HG02763 (cell line): ENCODE data around the gene OVOL1.

Experiments
- ATAC-seq: cut with Tn5 transposase; IDR thresholded peaks from one replicate; pipeline ENCODE4 v1.9.1; 2021; ENCODE audit warnings: mild to moderate bottlenecking, moderate library complexity; ENCODE audit not compliant: unreplicated experiment

The OVOL1 gene

GRCh38 chr11:65790902-65791650 is 4.2 kb downstream of the OVOL1 start:
- no peak for ATAC-seq

GRCh38 chr11:65791719-65792213 is 4.9 kb downstream of the OVOL1 start:
- no peak for ATAC-seq

GRCh38 chr11:65792456-65792855 is 5.6 kb downstream of the OVOL1 start:
- ATAC-seq, result no peak

GRCh38 chr11:65793144-65793581 is 6.3 kb downstream of the OVOL1 start:
- ATAC-seq, result no peak

GRCh38 chr11:65793625-65794400 is 7.0 kb downstream of the OVOL1 start:
- ATAC-seq, result no peak

GRCh38 chr11:65794570-65795510 is 8.0 kb downstream of the OVOL1 start:
- no peak for ATAC-seq

- no peak for ATAC-seq
Measured at GRCh38 chr11:65796726-65797601, 10.1 kb downstream of the OVOL1 start.

GRCh38 chr11:65797711-65798110 is 10.8 kb downstream of the OVOL1 start:
- no peak for ATAC-seq

- ATAC-seq, result no peak
Measured at GRCh38 chr11:65798882-65799281, 12.0 kb downstream of the OVOL1 start.

- no peak for ATAC-seq
Measured at GRCh38 chr11:65801153-65801987, 14.5 kb downstream of the OVOL1 start.

- ATAC-seq, result peak; percentile 66
Measured at GRCh38 chr11:65802841-65803240, 16.0 kb downstream of the OVOL1 start.

- no peak for ATAC-seq
Measured at GRCh38 chr11:65803797-65804492, 17.1 kb downstream of the OVOL1 start.

- ATAC-seq, result no peak
Measured at GRCh38 chr11:65806979-65807378, 20.1 kb downstream of the OVOL1 start.

GRCh38 chr11:65808744-65809341 is 22.0 kb downstream of the OVOL1 start:
- no peak for ATAC-seq

GRCh38 chr11:65809496-65809895 is 22.6 kb downstream of the OVOL1 start:
- no peak for ATAC-seq

GRCh38 chr11:65810046-65810868 is 23.4 kb downstream of the OVOL1 start:
- ATAC-seq, result no peak

- no peak for ATAC-seq
Measured at GRCh38 chr11:65811764-65812475, 25.1 kb downstream of the OVOL1 start.
